MM.1S (cell line): Measurements from ENCODE around the gene PTPRD.

Experiments used
- CTCF ChIP-seq: fragments of 300-600 bp; sonication (generic); IDR thresholded peaks from 2 replicates; pipeline ENCODE4 v1.5.1; 2016; ENCODE audit warnings: antibody characterized with exemption, low read length, mixed read lengths
- EZH2 ChIP-seq: fragments of 300-600 bp; sonication (generic); optimal IDR thresholded peaks from 2 replicates; pipeline ENCODE3; 2017; ENCODE audit warnings: low read depth, mild to moderate bottlenecking, antibody characterized with exemption, low read length, mixed read lengths

GRCh38 chr9:9108641-9109040, 1504.2 kb downstream of the PTPRD start:
- no peak for TF ChIP-seq CTCF
- no peak for TF ChIP-seq EZH2
